Ovary (tissue), 3 donors: ENCODE measurements around the gene NAALADL2.

Experiments
- CTCF ChIP-seq, 3 donors: fragments of 450-650 bp in 2 of 3; fragments of 200-600 bp in 1 of 3; IDR thresholded peaks; one replicate each; pipeline versions ENCODE4 v1.5.1 to v1.8.0; 2016 to 2022; ENCODE audit warnings: antibody characterized with exemption in 3 of 3, mild to moderate bottlenecking in 1 of 3
- POLR2A ChIP-seq: fragments of 450-650 bp; IDR thresholded peaks from one replicate; pipeline ENCODE4 v1.6.1; 2017; ENCODE audit warnings: antibody characterized with exemption, mild to moderate bottlenecking, moderate library complexity
- donor health status: DM: no; HTN: no; CAD: no.

- TF ChIP-seq CTCF (IDR thresholded peaks at IDR 0.05) (no peak), POLR2A (no peak)
Observed at GRCh38 chr3:175770426-175770825, 911.3 kb downstream of the NAALADL2 start.
